ENCODE results near the gene ATG13. TPM values are rescaled to one million over a fixed set of nuclear protein-coding genes. Genes with fewer than 3 reads are reported as not detected.
"Not testable (repeated sequence)": the region's sequence is repeated elsewhere in the genome, so short reads cannot be mapped to it uniquely, and the experiment has no call there.

Gene ATG13
- polyA plus RNA-seq (ENCODE audit: insufficient read depth in 1 of 5, insufficient read length in 5 of 5, low replicate concordance in 1 of 5): 10 to 100 TPM; 47.6 to 56.6 (median 49.5) TPM
- long read RNA-seq, donor 1, full-length matches to known transcripts: 4 of 12 reads
- long read RNA-seq, donor 1, partial matches to known transcripts: 8 of 12 reads
- long read RNA-seq, donor 1, other reads (novel, unspliced or antisense): 0 of 12 reads
- long read RNA-seq, donor 2, full-length matches to known transcripts: 5 of 5 reads
- long read RNA-seq, donor 2, partial matches to known transcripts: 0 of 5 reads
- long read RNA-seq, donor 2, other reads (novel, unspliced or antisense): 0 of 5 reads
- long read RNA-seq, donor 3, full-length matches to known transcripts: 4 of 36 reads
- long read RNA-seq, donor 3, partial matches to known transcripts: 27 of 36 reads
- long read RNA-seq, donor 3, other reads (novel, unspliced or antisense): 5 of 36 reads
- long read RNA-seq, donor 4, full-length matches to known transcripts: 1 of 1 reads
- long read RNA-seq, donor 4, partial matches to known transcripts: 0 of 1 reads
- long read RNA-seq, donor 4, other reads (novel, unspliced or antisense): 0 of 1 reads
- long read RNA-seq, donor 5, full-length matches to known transcripts: 2 of 19 reads
- long read RNA-seq, donor 5, partial matches to known transcripts: 0 of 19 reads
- long read RNA-seq, donor 5, other reads (novel, unspliced or antisense): 17 of 19 reads
- long read RNA-seq, donor 6, full-length matches to known transcripts: 4 of 4 reads
- long read RNA-seq, donor 6, partial matches to known transcripts: 0 of 4 reads
- long read RNA-seq, donor 6, other reads (novel, unspliced or antisense): 0 of 4 reads
- long read RNA-seq, donor 7, full-length matches to known transcripts: 1 of 1 reads
- long read RNA-seq, donor 7, partial matches to known transcripts: 0 of 1 reads
- long read RNA-seq, donor 7, other reads (novel, unspliced or antisense): 0 of 1 reads
- long read RNA-seq, donor 8, full-length matches to known transcripts: 5 of 5 reads
- long read RNA-seq, donor 8, partial matches to known transcripts: 0 of 5 reads
- long read RNA-seq, donor 8, other reads (novel, unspliced or antisense): 0 of 5 reads

GRCh38 chr11:46617134-46617971 lies at the start of gene ATG13, which contains the start of gene HARBI1:
Gene ATG13, plus strand, starts transcription at chr11:46617553. Its CDS starts 26,739 bp downstream, at chr11:46644292.
Gene HARBI1, minus strand, starts transcription at chr11:46617227. Its CDS starts 990 bp downstream, at chr11:46616237.
- DNase-seq: peak; percentile 91

- no peak for DNase-seq
Measured at GRCh38 chr11:46570790-46571398, 46.5 kb upstream of the ATG13 start.

- no peak for DNase-seq
Measured at GRCh38 chr11:46574656-46575055, 42.7 kb upstream of the ATG13 start.

GRCh38 chr11:46577058-46577457 lies 40.3 kb upstream of the ATG13 start:
- DNase-seq: no peak

GRCh38 chr11:46582588-46582987 lies 34.8 kb upstream of the ATG13 start:
- no peak for DNase-seq

- DNase-seq: not testable (repeated sequence)
Measured at GRCh38 chr11:46583513-46583912, 33.8 kb upstream of the ATG13 start.

GRCh38 chr11:46588131-46588530 lies 29.2 kb upstream of the ATG13 start:
- no peak for DNase-seq

- DNase-seq: no peak
Measured at GRCh38 chr11:46588915-46589314, 28.4 kb upstream of the ATG13 start.

GRCh38 chr11:46590740-46591605 lies 26.4 kb upstream of the ATG13 start:
- no peak for DNase-seq

GRCh38 chr11:46593550-46594373 lies 23.6 kb upstream of the ATG13 start, which contains the start of gene AMBRA1:
Gene AMBRA1, minus strand, starts transcription at chr11:46594023. Its CDS starts 45,643 bp downstream, at chr11:46548380.
- peak; percentile 84 to 87 for DNase-seq

GRCh38 chr11:46594374-46594700 lies 23.0 kb upstream of the ATG13 start:
- DNase-seq: no peak

GRCh38 chr11:46594785-46595184 lies 22.6 kb upstream of the ATG13 start:
- DNase-seq: no peak

- no peak for DNase-seq
Measured at GRCh38 chr11:46597155-46597554, 20.2 kb upstream of the ATG13 start.

- no peak for DNase-seq
Measured at GRCh38 chr11:46597609-46598219, 19.6 kb upstream of the ATG13 start.

GRCh38 chr11:46599340-46600193 lies 17.8 kb upstream of the ATG13 start:
- DNase-seq: no peak

GRCh38 chr11:46600194-46600960 lies 17.0 kb upstream of the ATG13 start:
- DNase-seq: no peak

Measured in right lung (tissue), 10 donors.